Hepatocyte (in vitro differentiated cells): ENCODE data around the gene CIT. TPM values are rescaled to one million over a fixed set of nuclear protein-coding genes. Genes with fewer than 3 reads are reported as not detected.

ENCODE experiments used
- DNase-seq: peaks from one replicate; pipeline ENCODE4 v3.0.0-alpha.2; 2016; ENCODE audit warnings: low spot score
- H2AFZ ChIP-seq: fragments of 200-600 bp; sonication (generic); 2 replicates; pipeline ENCODE4 v1.6.0; 2016; ENCODE audit warnings: antibody characterized with exemption, mild to moderate bottlenecking
- H3K27ac ChIP-seq: fragments of 200-600 bp; sonication (generic); 2 replicates; pipeline ENCODE4 v1.5.1; 2016; ENCODE audit warnings: mild to moderate bottlenecking
- H3K27me3 ChIP-seq: fragments of 200-600 bp; sonication (generic); 2 replicates; pipeline ENCODE4 v1.6.1; 2016
- H3K36me3 ChIP-seq: fragments of 200-600 bp; sonication (generic); replicated peaks from 2 replicates; pipeline ENCODE4 v1.5.1; 2016; ENCODE audit warnings: low read depth; ENCODE audit not compliant: insufficient read depth
- H3K4me1 ChIP-seq: fragments of 200-600 bp; sonication (generic); 2 replicates; pipeline ENCODE4 v1.5.1; 2016; ENCODE audit warnings: mild to moderate bottlenecking, moderate library complexity; ENCODE audit not compliant: insufficient read depth
- H3K4me2 ChIP-seq: fragments of 200-600 bp; sonication (generic); 2 replicates; pipeline ENCODE4 v1.6.0; 2016
- H3K4me3 ChIP-seq: fragments of 200-600 bp; sonication (generic); 2 replicates; pipeline ENCODE4 v1.5.1; 2016; ENCODE audit warnings: mild to moderate bottlenecking
- H3K79me2 ChIP-seq: fragments of 200-600 bp; sonication (generic); 2 replicates; pipeline ENCODE4 v1.6.0; 2017; ENCODE audit warnings: mild to moderate bottlenecking
- H3K9me2 ChIP-seq: fragments of 200-600 bp; sonication (generic); replicated peaks from 2 replicates; pipeline ENCODE4 v1.6.0; 2017; ENCODE audit warnings: mild to moderate bottlenecking; ENCODE audit not compliant: insufficient read depth
- H3K9me3 ChIP-seq: fragments of 200-600 bp; sonication (generic); 2 replicates; pipeline ENCODE4 v1.5.1; 2016; ENCODE audit warnings: low read depth, mild to moderate bottlenecking
- H4K20me1 ChIP-seq: fragments of 200-600 bp; sonication (generic); 2 replicates; pipeline ENCODE4 v1.6.0; 2016; ENCODE audit warnings: mild to moderate bottlenecking; ENCODE audit not compliant: insufficient read depth, poor library complexity, severe bottlenecking
- CTCF ChIP-seq: fragments of 200-600 bp; sonication (generic); IDR thresholded peaks from 2 replicates; pipeline ENCODE4 v1.5.1; 2016; ENCODE audit warnings: antibody characterized with exemption, mild to moderate bottlenecking; ENCODE audit not compliant: poor library complexity
- EZH2 ChIP-seq: fragments of 200-600 bp; sonication (generic); IDR thresholded peaks from 2 replicates; pipeline ENCODE4 v1.6.1; 2016; ENCODE audit warnings: antibody characterized with exemption, mild to moderate bottlenecking, borderline replicate concordance
- EZH2phosphoT487 ChIP-seq: fragments of 200-600 bp; sonication (generic); IDR thresholded peaks from one replicate; pipeline ENCODE4 v1.6.1; 2018; ENCODE audit warnings: antibody characterized with exemption, mild to moderate bottlenecking, low read depth, moderate library complexity; ENCODE audit not compliant: unreplicated experiment, severe bottlenecking
- WGBS: methylation state at CpG from one replicate; pipeline ENCODE4 v1.1.6; 2016; ENCODE audit warnings: low lambda C conversion rate; ENCODE audit errors: missing lambda C conversion rate; 5-methylcytosine and 5-hydroxymethylcytosine counted together
- polyA plus RNA-seq: library from polyadenylated mRNA; unstranded; fragments of >200 nt; fragmentation: Nextera tagmentation; extraction: Ambion mirVana; gene quantifications from 2 replicates; pipeline ENCODE4 v1.2.1, GENCODE V29; 2016
- total RNA-seq: library from RNA; depleted of rRNA; stranded (reverse); fragments of >200 nt; gene quantifications from 2 replicates; pipeline ENCODE4 v1.2.3, GENCODE V29; 2014

Gene CIT
- total and polyA plus RNA-seq, 2 experiments from 2014 or later: 3.6 to 3.9 TPM

- H3K4me2 ChIP-seq: peak overlapping the region; percentile 70
- H3K4me1 ChIP-seq: no peaks in the 10 kb centered on the region
- H3K4me3 ChIP-seq: no peak overlapping the region
- peak overlapping the region; percentile 14 for H2AFZ ChIP-seq
- 30% methylated on average over 8 of the region's 8 CpGs for WGBS
- no peaks in the 10 kb centered on the region for H4K20me1 ChIP-seq
- peak; percentile 82 for DNase-seq
- peak overlapping the region; percentile 33 for H3K27ac ChIP-seq
- no peaks in the 10 kb centered on the region for H3K27me3 ChIP-seq
- H3K36me3 ChIP-seq: no peaks in the 10 kb centered on the region
- H3K79me2 ChIP-seq: no peaks in the 10 kb centered on the region
- H3K9me2 ChIP-seq: no peaks in the 10 kb centered on the region
- no peaks in the 10 kb centered on the region for H3K9me3 ChIP-seq
- no peak for TF ChIP-seq EZH2phosphoT487
- TF ChIP-seq CTCF: peak; percentile 90
Observed at GRCh38 chr12:119780786-119781434, 96.2 kb downstream of the CIT start.

- Histone ChIP-seq H3K9me2 (no peaks in the 10 kb centered on the region), H3K4me2 (no peak overlapping the region), H3K4me1 (no peaks in the 10 kb centered on the region), H3K27ac (no peak overlapping the region), H4K20me1 (no peaks in the 10 kb centered on the region), H2AFZ (no peak overlapping the region), H3K4me3 (no peak overlapping the region), H3K27me3 (no peaks in the 10 kb centered on the region), H3K79me2 (no peaks in the 10 kb centered on the region), H3K36me3 (no peaks in the 10 kb centered on the region), H3K9me3 (no peaks in the 10 kb centered on the region)
- DNase-seq: no peak
- TF ChIP-seq CTCF (no peak), EZH2 (no peak), EZH2phosphoT487 (no peak)
- WGBS: 95% methylated on average over 7 of the region's 7 CpGs
Observed at GRCh38 chr12:119775246-119775895, 101.7 kb downstream of the CIT start.

GRCh38 chr12:119772431-119772830 is 104.7 kb downstream of the CIT start:
- Histone ChIP-seq H3K9me2 (no peaks in the 10 kb centered on the region), H3K27me3 (no peaks in the 10 kb centered on the region), H3K79me2 (no peaks in the 10 kb centered on the region), H3K4me3 (no peak overlapping the region), H4K20me1 (no peaks in the 10 kb centered on the region), H3K36me3 (no peaks in the 10 kb centered on the region), H3K9me3 (no peaks in the 10 kb centered on the region), H3K27ac (no peak overlapping the region), H3K4me2 (no peak overlapping the region), H2AFZ (no peak overlapping the region), H3K4me1 (no peaks in the 10 kb centered on the region)
- no peak for DNase-seq
- 92% methylated on average over 4 of the region's 4 CpGs for WGBS
- TF ChIP-seq EZH2phosphoT487 (no peak), EZH2 (no peak), CTCF (no peak)
